K562 (cell line): ENCODE results near the gene NTRK3. TPM values are rescaled to one million over a fixed set of nuclear protein-coding genes. Genes with fewer than 3 reads are reported as not detected.

Source experiments
- ATAC-seq: fragments of 200-7000 bp; cut with Tn5 transposase; 3 replicates; pipeline ENCODE4 v1.9.1; 2020; ENCODE audit warnings: moderate library complexity
- Bru-seq: library from RNA; stranded (reverse); fragments of 400-500 nt; gene quantifications from one replicate; lab custom pipeline; 2021; lab: Mats Ljungman, UMichigan
- BruChase-seq, 2 experiments: library from RNA; stranded (reverse); fragments of 400-500 nt; gene quantifications; one replicate each; lab custom pipeline; 2021; lab: Mats Ljungman, UMichigan
- BruUV-seq: library from RNA; stranded (reverse); fragments of 400-500 nt; replicated peaks from 2 replicates; lab custom pipeline; 2021; lab: Mats Ljungman, UMichigan
- CTCF ChIA-PET: fragments of 300-600 bp; formaldehyde crosslinking; extraction: SDS; loops from one replicate; lab custom pipeline; 2021; ENCODE audit warnings: low intra/inter-chr PET ratio; lab: Yijun Ruan, JAX
- POLR2A ChIA-PET: fragments of 300-600, 350-650 bp; sonication (Branson Sonifier 250); formaldehyde crosslinking; extraction: SDS; loops from one replicate; lab custom pipeline; 2021; ENCODE audit warnings: antibody characterized with exemption, inconsistent platforms; lab: Yijun Ruan, JAX
- DNase-seq, 4 experiments: peaks; one replicate each; pipeline versions ENCODE4 v3.0.0 to v3.0.0-alpha.2; 2011 to 2018; ENCODE audit warnings: low spot score in 3 of 4, mixed read lengths in 3 of 4; ENCODE audit errors: extremely low read depth in 1 of 4
- FAIRE-seq: peaks from 2 replicates; lab custom pipeline; 2011; peaks lifted over from hg19 to GRCh38; lab: Jason Lieb, UNC
- H2AFZ ChIP-seq: 2 replicates; pipeline ENCODE4 v1.6.0; 2011; ENCODE audit warnings: low read depth, low read length, control low read depth, inconsistent platforms
- H3K27ac ChIP-seq: fragments of 200-600 bp; 3 replicates; pipeline ENCODE4 v1.8.0; 2011; ENCODE audit warnings: low read depth, mild to moderate bottlenecking, control low read depth, inconsistent platforms, low read length, moderate library complexity, mixed read lengths; ENCODE audit errors: extremely low read depth
- H3K27me3 ChIP-seq, 2 experiments: fragments of 300-600 bp in 1 of 2; 2 replicates in 1 of 2; 3 replicates in 1 of 2; pipeline versions ENCODE4 v1.6.0 to v1.8.0; 2011; ENCODE audit warnings: inconsistent platforms in 2 of 2, low read length in 2 of 2, mild to moderate bottlenecking in 1 of 2, mixed read lengths in 1 of 2, moderate library complexity in 1 of 2; ENCODE audit not compliant: control insufficient read depth in 2 of 2, insufficient read depth in 2 of 2
- H3K36me3 ChIP-seq: fragments of 300-600 bp; 3 replicates; pipeline ENCODE4 v1.8.0; 2011; ENCODE audit warnings: mild to moderate bottlenecking, low read length, inconsistent platforms; ENCODE audit not compliant: control insufficient read depth, insufficient read depth
- H3K4me1 ChIP-seq, 2 experiments: fragments of 200-600 bp in 1 of 2; replicated peaks in 1 of 2; 2 replicates in 1 of 2; 3 replicates in 1 of 2; pipeline versions ENCODE4 v1.5.1 to v1.8.0; 2011; ENCODE audit warnings: inconsistent platforms in 2 of 2, low read length in 2 of 2, mild to moderate bottlenecking in 1 of 2, mixed read lengths in 1 of 2, moderate library complexity in 1 of 2; ENCODE audit not compliant: control insufficient read depth in 2 of 2, insufficient read depth in 2 of 2
- H3K4me2 ChIP-seq: 2 replicates; pipeline ENCODE4 v1.6.1; 2011; ENCODE audit warnings: low read length, control low read depth, inconsistent platforms, mixed read lengths; ENCODE audit not compliant: insufficient read depth
- H3K4me3 ChIP-seq: fragments of 200-600 bp; sonication (generic), shearing (Covaris generic); 2 replicates; pipeline ENCODE4 v1.5.1; 2016; ENCODE audit warnings: control low read depth, inconsistent platforms
- H3K79me2 ChIP-seq: fragments of 200-600 bp; 3 replicates; pipeline ENCODE4 v1.8.0; 2011; ENCODE audit warnings: low read length, inconsistent platforms; ENCODE audit not compliant: control insufficient read depth, insufficient read depth
- H3K9ac ChIP-seq, 2 experiments: 2 replicates each; pipeline versions ENCODE4 v1.6.0 to v1.6.1; 2011; ENCODE audit warnings: low read depth in 2 of 2, low read length in 2 of 2, control low read depth in 1 of 2, inconsistent platforms in 1 of 2, mild to moderate bottlenecking in 1 of 2, mixed read lengths in 1 of 2; ENCODE audit not compliant: insufficient read depth in 1 of 2
- H3K9me1 ChIP-seq: one replicate; pipeline ENCODE4 v1.6.0; 2011; ENCODE audit warnings: inconsistent platforms, mild to moderate bottlenecking, low read length, moderate library complexity; ENCODE audit not compliant: control insufficient read depth, insufficient read depth
- H3K9me3 ChIP-seq: replicated peaks from 2 replicates; pipeline ENCODE4 v1.5.1; 2011; ENCODE audit warnings: low read depth, low read length, inconsistent platforms; ENCODE audit not compliant: control insufficient read depth, insufficient read depth
- H4K20me1 ChIP-seq: replicated peaks from 2 replicates; pipeline ENCODE4 v1.6.1; 2011; ENCODE audit warnings: low read length, inconsistent platforms, mixed read lengths; ENCODE audit not compliant: control insufficient read depth, insufficient read depth
- ARID2 ChIP-seq: fragments of 450-650 bp; IDR thresholded peaks from 2 replicates; pipeline ENCODE4 v1.6.1; 2017; ENCODE audit warnings: antibody characterized with exemption, mild to moderate bottlenecking
- HDAC6 ChIP-seq: IDR thresholded peaks from 2 replicates; pipeline ENCODE4 v1.6.1; 2012; ENCODE audit warnings: low read depth, mild to moderate bottlenecking, control low read depth, inconsistent platforms, low read length, moderate library complexity
- IFI16 ChIP-seq: fragments of 250-450 bp; sonication (Bioruptor Pico); IDR thresholded peaks from 2 replicates; pipeline ENCODE4 v2.1.2; 2022; ENCODE audit warnings: mild to moderate bottlenecking, inconsistent platforms
- NR1H2 ChIP-seq: sonication (generic); formaldehyde crosslinking; IDR thresholded peaks from 2 replicates; pipeline ENCODE4 v1.4.0; 2020; ENCODE audit warnings: mild to moderate bottlenecking, missing genetic modification reagents
- PCBP1 ChIP-seq: fragments of 200-400 bp; formaldehyde crosslinking; IDR thresholded peaks from 2 replicates; pipeline ENCODE4 v1.6.1; 2018; ENCODE audit warnings: mild to moderate bottlenecking, low read depth, low read length; ENCODE audit not compliant: poor library complexity, severe bottlenecking
- ZBTB33 ChIP-seq: sonication (generic); formaldehyde crosslinking; IDR thresholded peaks from 2 replicates; pipeline ENCODE4 v1.8.1; 2023; ENCODE audit warnings: mild to moderate bottlenecking, missing genetic modification reagents
- WGBS: fragments of 100-300 bp; shearing (Covaris generic); methylation state at CpG from one replicate; pipeline ENCODE4 v1.1.6; 2016; ENCODE audit warnings: low coverage, mixed read lengths; ENCODE audit not compliant: insufficient coverage; ENCODE audit errors: missing lambda C conversion rate; 5-methylcytosine and 5-hydroxymethylcytosine counted together
- in situ Hi-C: fragments of 300-500 bp; cut with MboI; formaldehyde crosslinking; loops from 4 replicates; pipeline ENCODE4 v1.15.0; 2018; ENCODE audit warnings: inconsistent platforms, mixed read lengths
- intact Hi-C: fragments of 100-400 bp; cut with micrococcal nuclease; formaldehyde crosslinking; loops from 2 replicates; pipeline ENCODE4 v1.14.2; 2022
- long read RNA-seq, 3 experiments: library from polyadenylated mRNA in 2 of 3; library from RNA in 1 of 3; unstranded in 2 of 3; stranded (forward) in 1 of 3; transcript quantifications; one replicate each; pipeline ENCODE4 v2.0.0, GENCODE V29; 2019 to 2022
- polyA minus RNA-seq, 3 experiments: library from RNA; depleted of rRNA, polyadenylated mRNA; stranded (reverse); fragments of >200 nt; gene quantifications; 2 replicates each; pipeline ENCODE4 v1.2.3, GENCODE V29; 2011
- polyA plus RNA-seq, 8 experiments: library from polyadenylated mRNA; depleted of rRNA in 4 of 8; stranded (reverse) in 5 of 8; unstranded in 3 of 8; fragments of >200 nt; fragmentation: Nextera tagmentation in 2 of 8; fragmentation: Illumina TruSeq in 1 of 8; extraction: Ambion mirVana in 2 of 8; extraction: Trizol in 1 of 8; gene quantifications; 2 replicates each; pipeline versions ENCODE4 v1.2.1 to v1.2.3, GENCODE V29; 2011 to 2014; ENCODE audit warnings: inconsistent platforms in 1 of 8, missing spikeins in 1 of 8
- total RNA-seq, 7 experiments: library from RNA; depleted of rRNA in 6 of 7; stranded (reverse); fragments of >200 nt in 6 of 7; fragmentation: Illumina TruSeq in 2 of 7; extraction: Trizol in 2 of 7; gene quantifications; 2 replicates each; pipeline versions ENCODE4 v1.2.1 to v1.2.3, GENCODE V29; 2011 to 2021; ENCODE audit warnings: low replicate concordance in 1 of 7
- TF ChIP-seq, protein P1 (sequence below), 3 experiments: IDR thresholded peaks in 2 of 3; conservative IDR thresholded peaks in 1 of 3; 2 replicates each; pipeline ENCODE4 v1.5.1; 2011 to 2012; ENCODE audit warnings: low read length in 3 of 3, mild to moderate bottlenecking in 3 of 3, control low read depth in 2 of 3, improper control_type of control experiment in 1 of 3, inconsistent platforms in 1 of 3, low read depth in 1 of 3, mixed read lengths in 1 of 3, moderate library complexity in 1 of 3; ENCODE audit not compliant: insufficient read depth in 2 of 3
- TF ChIP-seq, protein P2 (sequence below): sonication (generic); formaldehyde crosslinking; IDR thresholded peaks from 2 replicates; pipeline ENCODE4 v1.8.0; 2023; ENCODE audit warnings: mild to moderate bottlenecking, missing genetic modification reagents
- TF ChIP-seq, protein P3 (sequence below): fragments of 250-450 bp; sonication (Bioruptor Pico); IDR thresholded peaks from 2 replicates; pipeline ENCODE4 v1.5.0; 2021

The NTRK3 gene
- total RNA-seq (2011; cell fraction: chromatin; rRNA removed; ENCODE audit: low replicate concordance) = not detected in 2 replicates
- total RNA-seq (2011; cell fraction: nucleolus; rRNA removed) = not detected in 2 replicates
- not detected in 2 replicates for total RNA-seq (2011; cell fraction: nucleoplasm; rRNA removed)
- total RNA-seq (2014; rRNA removed) (0.04 TPM in 1 of 2 replicates, not detected in the other), total RNA-seq (2014; rRNA removed; fragmentation: Illumina TruSeq; extraction: Trizol) (not detected in 2 replicates), total RNA-seq (2015; rRNA removed; fragmentation: Illumina TruSeq; extraction: Trizol) (0.11 TPM in 1 of 2 replicates, not detected in the other), total RNA-seq (2021) (not detected in 2 replicates), polyA plus RNA-seq (2011; rRNA removed) (not detected in 2 replicates), polyA plus RNA-seq (2014; fragmentation: Illumina TruSeq; extraction: Trizol) (not detected in 2 replicates), polyA plus RNA-seq (2014; fragmentation: Nextera tagmentation; extraction: Ambion mirVana) (under 1 TPM in 1 of 2 experiments, not detected in 1; 0.13 TPM), polyA plus RNA-seq (2014; rRNA removed) (0.08 TPM in 1 of 2 replicates, not detected in the other), polyA minus RNA-seq (2011; rRNA and poly(A)+ RNA removed) (0.06 TPM in 1 of 2 replicates, not detected in the other), Bru-seq, nascent RNA (percentile 1 among the genes with signal in this experiment), BruChase-seq, experiment 1, labeled RNA remaining after a 2-hour chase (percentile 1 among the genes with signal in this experiment), BruChase-seq, experiment 2, labeled RNA remaining after a 6-hour chase (percentile 2 among the genes with signal in this experiment)
- 0.25 TPM in 1 of 2 replicates, not detected in the other for polyA plus RNA-seq (2011; cell fraction: cytosol; rRNA removed)
- not detected in 2 replicates for polyA plus RNA-seq (2011; cell fraction: nucleus; rRNA removed)
- polyA plus RNA-seq (2012) = 0.07 and 0.14 TPM in 2 replicates
- polyA minus RNA-seq (2011; cell fraction: cytosol; rRNA and poly(A)+ RNA removed) = not detected in 2 replicates
- not detected in 2 replicates for polyA minus RNA-seq (2011; cell fraction: nucleus; rRNA and poly(A)+ RNA removed)
- long read RNA-seq, experiment 1 = 0 reads
- long read RNA-seq, experiment 2 = 0 reads
- long read RNA-seq, experiment 3 = 0 reads

- intact Hi-C loops = no loop called here
- Histone ChIP-seq H3K4me3 (no peak within 1 kb of the TSS), H3K4me2 (no peak within 1 kb of the TSS), H3K9me1 (no peaks in the 10 kb centered on the region), H2AFZ (no peak within 1 kb of the TSS), H3K36me3 (no peaks in the 10 kb centered on the region), H3K9ac (no peak within 1 kb of the TSS), H3K27me3 (peaks cover 0 to 21% of the 10 kb centered on the region in 2 experiments; a peak in 2 of 5 replicates), H3K27ac (no peak within 1 kb of the TSS), H4K20me1 (no peaks in the 10 kb centered on the region), H3K9me3 (no peaks in the 10 kb centered on the region), H3K4me1 (no peaks in the 10 kb centered on the region; a peak in 1 of 5 replicates), H3K79me2 (no peaks in the 10 kb centered on the region)
- POLR2A ChIA-PET = no interaction called here
- CTCF ChIA-PET = interaction anchor here (0.8 kb wide), 1 partner anchor 13 kb away, joined by 3 read pairs; no protein-coding TSS in a partner anchor
- TF ChIP-seq, protein P1, sequence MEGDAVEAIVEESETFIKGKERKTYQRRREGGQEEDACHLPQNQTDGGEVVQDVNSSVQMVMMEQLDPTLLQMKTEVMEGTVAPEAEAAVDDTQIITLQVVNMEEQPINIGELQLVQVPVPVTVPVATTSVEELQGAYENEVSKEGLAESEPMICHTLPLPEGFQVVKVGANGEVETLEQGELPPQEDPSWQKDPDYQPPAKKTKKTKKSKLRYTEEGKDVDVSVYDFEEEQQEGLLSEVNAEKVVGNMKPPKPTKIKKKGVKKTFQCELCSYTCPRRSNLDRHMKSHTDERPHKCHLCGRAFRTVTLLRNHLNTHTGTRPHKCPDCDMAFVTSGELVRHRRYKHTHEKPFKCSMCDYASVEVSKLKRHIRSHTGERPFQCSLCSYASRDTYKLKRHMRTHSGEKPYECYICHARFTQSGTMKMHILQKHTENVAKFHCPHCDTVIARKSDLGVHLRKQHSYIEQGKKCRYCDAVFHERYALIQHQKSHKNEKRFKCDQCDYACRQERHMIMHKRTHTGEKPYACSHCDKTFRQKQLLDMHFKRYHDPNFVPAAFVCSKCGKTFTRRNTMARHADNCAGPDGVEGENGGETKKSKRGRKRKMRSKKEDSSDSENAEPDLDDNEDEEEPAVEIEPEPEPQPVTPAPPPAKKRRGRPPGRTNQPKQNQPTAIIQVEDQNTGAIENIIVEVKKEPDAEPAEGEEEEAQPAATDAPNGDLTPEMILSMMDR (IDR thresholded peaks at IDR 0.05 in 2 of 3, conservative IDR thresholded peaks at IDR 0.05 in 1 of 3; ENCODE audit: insufficient read depth in 2 of 3, low read depth in 1 of 3, low read length in 3 of 3) = no peak
- no peak for TF ChIP-seq IFI16 (CRISPR knock-in tag)
- no peak for TF ChIP-seq ZBTB33 (CRISPR knock-in tag)
- peak; percentile 38 for TF ChIP-seq PCBP1
- TF ChIP-seq HDAC6 = no peak
- TF ChIP-seq ARID2 = no peak
- TF ChIP-seq, protein P2, sequence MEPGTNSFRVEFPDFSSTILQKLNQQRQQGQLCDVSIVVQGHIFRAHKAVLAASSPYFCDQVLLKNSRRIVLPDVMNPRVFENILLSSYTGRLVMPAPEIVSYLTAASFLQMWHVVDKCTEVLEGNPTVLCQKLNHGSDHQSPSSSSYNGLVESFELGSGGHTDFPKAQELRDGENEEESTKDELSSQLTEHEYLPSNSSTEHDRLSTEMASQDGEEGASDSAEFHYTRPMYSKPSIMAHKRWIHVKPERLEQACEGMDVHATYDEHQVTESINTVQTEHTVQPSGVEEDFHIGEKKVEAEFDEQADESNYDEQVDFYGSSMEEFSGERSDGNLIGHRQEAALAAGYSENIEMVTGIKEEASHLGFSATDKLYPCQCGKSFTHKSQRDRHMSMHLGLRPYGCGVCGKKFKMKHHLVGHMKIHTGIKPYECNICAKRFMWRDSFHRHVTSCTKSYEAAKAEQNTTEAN (CRISPR knock-in tag) = no peak
- no peak for TF ChIP-seq NR1H2
- TF ChIP-seq, protein P3, sequence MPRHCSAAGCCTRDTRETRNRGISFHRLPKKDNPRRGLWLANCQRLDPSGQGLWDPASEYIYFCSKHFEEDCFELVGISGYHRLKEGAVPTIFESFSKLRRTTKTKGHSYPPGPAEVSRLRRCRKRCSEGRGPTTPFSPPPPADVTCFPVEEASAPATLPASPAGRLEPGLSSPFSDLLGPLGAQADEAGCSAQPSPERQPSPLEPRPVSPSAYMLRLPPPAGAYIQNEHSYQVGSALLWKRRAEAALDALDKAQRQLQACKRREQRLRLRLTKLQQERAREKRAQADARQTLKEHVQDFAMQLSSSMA (CRISPR knock-in tag) = no peak
- no peak for DNase-seq
- in situ Hi-C loops = no loop called here
- no peak for FAIRE-seq
- 51% methylated on average over 11 of the region's 95 CpGs for WGBS
- no TSS peak for BruUV-seq
- ATAC-seq = no peak
These were observed at the start of gene NTRK3 for GRCh38 chr15:88256279-88257230. Gene NTRK3 (minus strand): TSS chr15:88256739. CDS start chr15:88256153, 586 bp downstream.
